Measurements from ENCODE around the gene SKI.
A peak's percentile ranks its signal among the peaks of the same experiment; 100 is the strongest.

The SKI gene

GRCh38 chr1:2274929-2275475 is 46.9 kb downstream of the SKI start:
- DNase-seq (ENCODE audit: low read depth, low spot score): no peak

GRCh38 chr1:2275796-2276536 is 47.8 kb downstream of the SKI start:
- no peak for DNase-seq (ENCODE audit: low read depth, low spot score)

- DNase-seq (ENCODE audit: low read depth, low spot score): no peak
These were observed 48.9 kb downstream of the SKI start for GRCh38 chr1:2276803-2277580.

- DNase-seq (ENCODE audit: low read depth, low spot score): no peak
These were observed 49.8 kb downstream of the SKI start for GRCh38 chr1:2277741-2278488.

GRCh38 chr1:2278591-2279209 is 50.6 kb downstream of the SKI start:
- DNase-seq (ENCODE audit: low read depth, low spot score): no peak

- DNase-seq (ENCODE audit: low read depth, low spot score): no peak
These were observed 51.1 kb downstream of the SKI start for GRCh38 chr1:2279210-2279639.

GRCh38 chr1:2279817-2280216 is 51.7 kb downstream of the SKI start:
- DNase-seq (ENCODE audit: low read depth, low spot score): no peak

- no peak for DNase-seq (ENCODE audit: low read depth, low spot score)
These were observed 54.6 kb downstream of the SKI start for GRCh38 chr1:2282556-2283270.

GRCh38 chr1:2283371-2283990 is 55.4 kb downstream of the SKI start:
- no peak for DNase-seq (ENCODE audit: low read depth, low spot score)

GRCh38 chr1:2283991-2284895 is 56.1 kb downstream of the SKI start:
- no peak for DNase-seq (ENCODE audit: low read depth, low spot score)

- DNase-seq (ENCODE audit: low read depth, low spot score): no peak
These were observed 56.8 kb downstream of the SKI start for GRCh38 chr1:2284932-2285331.

GRCh38 chr1:2286923-2287322 is 58.8 kb downstream of the SKI start:
- DNase-seq (ENCODE audit: low read depth, low spot score): no peak

GRCh38 chr1:2287649-2288048 is 59.5 kb downstream of the SKI start:
- DNase-seq (ENCODE audit: low read depth, low spot score): no peak

GRCh38 chr1:2288311-2288710 is 60.2 kb downstream of the SKI start:
- DNase-seq (ENCODE audit: low read depth, low spot score): no peak

GRCh38 chr1:2288816-2289536 is 60.9 kb downstream of the SKI start:
- no peak for DNase-seq (ENCODE audit: low read depth, low spot score)

- no peak for DNase-seq (ENCODE audit: low read depth, low spot score)
These were observed 61.5 kb downstream of the SKI start for GRCh38 chr1:2289607-2290006.

- DNase-seq (ENCODE audit: low read depth, low spot score): no peak
These were observed 62.1 kb downstream of the SKI start for GRCh38 chr1:2290171-2290578.

GRCh38 chr1:2290595-2291510 is 62.7 kb downstream of the SKI start:
- peak; percentile 56 for DNase-seq (ENCODE audit: low read depth, low spot score)
